IPS-NIHi7 (cell line): ENCODE data around the gene SORCS3.

Experiments
- DNase-seq: peaks from one replicate; pipeline ENCODE4 v3.0.0; 2012; ENCODE audit warnings: mixed read lengths; ENCODE audit errors: extremely low spot score

The SORCS3 gene

DNA sequence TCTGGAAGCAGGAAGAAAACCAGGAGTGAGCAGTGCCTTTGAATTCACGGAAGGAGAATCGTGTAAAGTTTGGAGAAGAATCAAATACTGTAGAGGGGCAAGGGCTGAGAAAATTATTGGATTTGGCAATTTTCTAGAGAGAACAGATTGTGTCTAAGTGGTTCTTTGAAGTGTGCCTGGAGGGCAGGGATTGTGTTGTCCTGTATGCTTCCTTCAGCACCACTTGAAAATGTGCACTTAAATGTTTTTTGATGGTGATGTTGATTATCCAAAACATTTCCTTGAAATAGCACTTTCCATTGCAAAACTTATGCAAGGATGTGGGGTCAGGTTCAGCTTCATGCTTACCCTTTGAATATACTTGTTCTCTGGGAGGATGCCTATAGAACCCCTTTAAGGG lies 360.2 kb downstream of the SORCS3 start:
- no peak for DNase-seq

DNA sequence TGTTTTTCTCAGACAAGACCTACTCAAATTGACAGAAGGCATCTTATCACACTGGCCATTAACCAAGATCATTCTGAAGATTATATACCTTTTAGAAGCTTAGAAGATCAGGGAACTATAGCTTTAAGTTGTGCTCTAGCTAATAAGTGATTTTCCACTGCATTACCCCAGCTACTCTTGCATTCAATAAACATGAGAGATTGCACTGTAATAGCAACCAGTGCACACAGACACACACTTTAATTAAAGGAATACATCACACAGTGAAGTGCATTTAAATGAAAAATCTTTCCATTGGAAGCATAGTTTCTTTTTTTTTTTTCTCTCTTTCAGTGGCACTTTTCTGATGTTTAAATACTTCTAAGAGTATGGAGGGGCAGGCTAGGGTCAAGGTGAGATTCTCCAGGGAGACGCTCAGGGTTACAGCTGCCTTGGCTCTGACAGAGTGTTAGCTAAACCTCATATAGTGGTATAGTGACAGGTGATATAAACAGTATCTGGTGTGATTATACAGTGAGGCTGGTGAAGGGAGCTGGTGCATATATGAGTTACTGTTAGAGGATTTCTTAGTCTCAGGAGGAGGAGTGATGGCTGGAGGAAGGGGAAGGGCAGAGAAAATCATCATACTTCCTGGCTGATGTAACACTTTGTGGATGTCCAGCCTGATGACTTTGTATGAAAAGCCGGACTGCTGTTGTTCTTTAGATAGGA lies 369.5 kb downstream of the SORCS3 start:
- no peak for DNase-seq

- DNase-seq, result no peak
Measured at GRCh38 chr10:105017116-105017515, 376.0 kb downstream of the SORCS3 start.

- no peak for DNase-seq
Measured at GRCh38 chr10:105017691-105018090, 376.6 kb downstream of the SORCS3 start.

- no peak for DNase-seq
Measured at GRCh38 chr10:105023211-105024111, 382.4 kb downstream of the SORCS3 start.

DNA sequence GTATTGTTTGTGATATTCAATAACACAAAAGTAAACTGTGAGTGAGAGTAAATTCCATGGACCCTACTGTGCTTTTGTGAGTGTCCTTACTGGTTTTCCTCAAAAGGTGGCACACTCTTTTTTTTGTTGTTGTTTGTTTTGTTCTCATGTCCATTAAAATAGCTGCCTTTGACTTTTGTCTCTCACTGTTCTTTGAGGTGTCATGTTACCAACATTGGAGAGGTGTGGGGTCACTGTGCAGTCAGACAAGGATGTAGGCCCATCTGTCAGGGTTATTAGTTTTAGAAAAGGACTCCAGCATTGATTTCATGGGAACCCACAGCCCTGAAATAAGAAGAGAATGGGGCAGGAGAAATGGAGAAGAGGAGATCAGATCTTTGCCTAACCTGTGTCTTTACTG lies 383.1 kb downstream of the SORCS3 start:
- peak; percentile 12 for DNase-seq

DNA sequence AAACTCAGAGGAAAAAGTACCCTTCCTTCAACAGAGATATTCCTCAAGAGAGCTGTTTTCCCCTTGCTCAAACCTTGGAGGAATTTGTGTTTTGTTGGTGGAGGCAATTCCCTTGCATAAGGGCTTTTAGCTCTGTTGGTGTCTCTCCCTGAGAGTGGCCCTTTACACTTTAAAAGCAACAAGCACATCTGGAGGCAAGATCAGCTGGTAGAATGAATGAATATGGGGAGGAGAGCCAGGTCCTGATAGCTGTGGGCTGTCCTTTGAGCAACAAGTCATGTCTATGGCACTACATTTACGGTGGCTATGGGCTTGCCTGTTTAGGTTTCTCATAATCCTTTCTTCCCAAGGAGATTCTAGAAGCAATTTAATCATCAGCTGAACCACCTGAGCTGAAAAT lies 384.0 kb downstream of the SORCS3 start:
- peak; percentile 11 for DNase-seq

DNA sequence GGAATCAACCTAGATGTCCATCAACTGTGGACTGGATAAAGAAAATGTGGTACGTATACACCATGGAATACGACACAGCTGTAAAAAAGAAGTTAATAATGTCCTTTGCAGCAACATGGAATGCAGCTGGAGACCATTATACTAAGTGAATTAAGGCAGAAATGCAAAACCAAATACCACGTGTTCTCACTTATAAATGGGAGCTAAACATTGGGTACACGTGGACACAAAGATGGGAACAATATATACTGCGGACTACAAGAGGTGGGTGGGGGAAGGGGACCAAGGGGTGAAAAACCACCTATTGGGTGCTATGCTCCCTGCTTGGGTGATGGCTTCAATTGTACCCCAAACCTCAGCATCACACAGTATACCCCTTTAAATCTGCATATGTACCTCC lies 385.5 kb downstream of the SORCS3 start:
- no peak for DNase-seq

- no peak for DNase-seq
Measured at GRCh38 chr10:105029286-105029685, 388.2 kb downstream of the SORCS3 start.

DNA sequence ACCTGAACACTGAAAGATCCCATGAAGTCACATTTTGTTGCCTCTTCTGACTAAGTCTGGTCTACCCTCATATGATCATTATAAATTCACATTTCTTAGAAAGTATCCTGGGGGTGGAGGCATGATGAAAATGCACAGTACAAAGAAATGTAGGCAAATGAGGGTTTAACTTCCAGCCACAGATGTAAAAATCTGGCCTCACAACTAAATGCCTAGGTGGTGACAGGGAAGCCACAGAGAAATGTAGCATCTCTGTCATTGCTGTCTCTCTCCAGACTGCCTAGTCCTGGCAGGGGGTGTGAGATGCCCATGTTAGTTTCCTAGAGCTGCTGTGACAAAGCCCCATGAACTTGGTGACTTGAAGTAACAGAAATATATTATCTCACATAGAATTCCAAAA lies 395.9 kb downstream of the SORCS3 start:
- DNase-seq, result no peak

DNA sequence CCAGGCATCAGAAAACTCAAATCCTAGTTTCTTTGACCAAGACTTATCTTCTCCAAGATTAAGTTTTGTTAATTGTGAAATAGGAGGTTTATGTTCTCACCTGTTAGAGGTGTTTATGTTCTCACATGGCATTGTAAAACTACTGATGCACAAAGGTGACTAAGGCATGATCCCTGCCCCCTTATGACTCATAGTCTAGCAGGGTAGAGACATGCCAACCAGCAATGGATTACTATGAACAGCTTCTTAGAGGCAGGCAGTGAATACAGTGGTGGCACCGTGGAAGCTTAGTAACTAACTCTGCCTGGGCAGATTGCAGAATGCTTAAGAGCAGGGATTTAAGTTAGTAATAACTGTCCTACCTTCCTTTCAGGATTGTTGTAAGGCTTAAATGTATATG lies 400.9 kb downstream of the SORCS3 start:
- no peak for DNase-seq

DNA sequence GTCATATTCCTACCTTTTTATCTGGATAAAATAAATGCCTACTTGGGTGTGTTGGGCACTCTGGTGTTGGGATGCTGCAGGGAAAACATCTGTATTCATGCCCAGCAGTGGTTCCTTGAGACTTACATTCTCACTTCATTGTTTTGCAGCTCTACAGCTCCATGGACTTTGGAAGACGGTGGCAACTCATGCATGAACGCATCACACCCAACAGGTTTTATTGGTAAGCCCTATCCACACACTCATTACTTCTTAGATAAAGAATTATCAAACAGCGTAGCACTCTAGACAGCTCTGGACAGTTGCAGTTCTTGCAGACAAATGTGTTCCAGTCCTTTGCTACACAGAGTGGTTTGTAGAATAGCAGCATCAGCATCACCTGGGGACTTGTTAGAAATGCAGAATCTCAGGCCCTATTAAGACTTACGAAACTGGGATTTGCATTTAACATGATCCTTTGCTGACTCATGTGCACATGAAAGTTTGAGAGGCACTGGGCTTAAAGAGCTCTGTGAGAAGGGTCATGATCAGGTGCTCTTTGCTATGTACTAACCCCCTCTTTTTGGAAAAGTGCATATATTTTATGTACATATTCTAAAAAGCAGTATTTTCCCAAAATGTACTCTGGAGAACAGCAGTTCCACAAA lies 401.9 kb downstream of the SORCS3 start:
- no peak for DNase-seq

- DNase-seq, result no peak
Measured at GRCh38 chr10:105044902-105045301, 403.8 kb downstream of the SORCS3 start.

GRCh38 chr10:105056413-105056812 lies 415.3 kb downstream of the SORCS3 start:
- DNase-seq, result no peak

- DNase-seq, result no peak
Measured at GRCh38 chr10:105062951-105063350, 421.9 kb downstream of the SORCS3 start.

- peak; percentile 87 for DNase-seq
Measured at GRCh38 chr10:105063796-105064195, 422.7 kb downstream of the SORCS3 start.

DNA sequence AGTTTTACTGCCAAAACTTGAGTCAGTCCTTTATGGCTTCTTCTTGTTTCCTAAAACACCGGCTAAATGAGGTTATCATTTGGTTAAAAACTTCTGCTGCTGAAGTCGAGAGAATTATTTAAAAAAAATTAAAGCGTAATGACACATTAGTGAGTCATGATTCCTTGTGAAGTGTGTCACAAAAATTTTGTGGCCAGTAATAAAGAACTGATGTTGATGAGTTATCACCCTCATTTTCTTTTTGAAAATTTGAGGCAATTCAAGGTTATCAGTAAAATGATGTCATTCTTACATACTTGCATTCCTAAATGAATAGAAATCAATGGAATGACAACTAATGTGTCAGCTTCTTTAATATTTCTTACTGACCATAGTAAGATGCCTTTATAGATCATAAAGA lies 427.4 kb downstream of the SORCS3 start:
- DNase-seq, result no peak

DNA sequence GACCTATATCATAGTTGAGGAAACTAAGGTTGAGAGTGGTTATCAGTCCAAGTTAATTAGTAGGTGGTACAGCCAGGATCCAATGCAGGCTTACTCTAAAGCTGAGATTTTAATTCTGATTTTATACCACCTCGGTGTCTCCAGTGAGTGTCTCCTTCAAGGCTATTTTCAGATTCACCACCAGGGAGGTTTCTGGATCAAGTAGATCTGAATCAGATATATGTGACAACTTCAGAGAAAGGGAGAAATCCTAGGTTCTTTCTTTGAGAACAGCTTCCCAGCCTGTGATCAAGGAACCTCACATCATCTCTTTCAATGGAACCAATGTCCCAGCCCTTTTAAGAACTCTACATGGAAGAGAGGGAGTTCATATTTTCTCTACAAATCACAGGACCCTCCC lies 429.2 kb downstream of the SORCS3 start:
- DNase-seq, result no peak

DNA sequence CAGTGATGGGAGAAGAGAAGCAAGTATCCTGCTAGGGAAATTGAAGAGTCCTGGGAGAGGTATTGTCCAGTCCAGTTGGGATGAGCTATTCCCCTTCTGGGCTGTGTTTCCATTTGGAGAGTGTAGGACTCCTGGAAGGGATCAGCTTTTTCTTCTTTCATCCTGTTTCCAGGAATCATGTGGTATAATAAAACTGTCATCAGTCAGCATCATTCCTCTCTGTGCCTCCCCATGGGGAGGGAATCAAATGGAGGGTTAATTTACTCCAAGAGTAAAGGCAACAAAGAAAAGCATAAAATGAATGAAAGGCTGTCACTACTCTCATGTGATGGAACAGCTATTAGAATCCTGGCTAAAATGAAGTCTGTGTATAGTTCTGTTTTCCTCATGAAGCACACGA lies 429.9 kb downstream of the SORCS3 start:
- no peak for DNase-seq

GRCh38 chr10:105071980-105072379 lies 430.9 kb downstream of the SORCS3 start:
- DNase-seq, result no peak

- DNase-seq, result no peak
Measured at GRCh38 chr10:105073999-105074398, 432.9 kb downstream of the SORCS3 start.

DNA sequence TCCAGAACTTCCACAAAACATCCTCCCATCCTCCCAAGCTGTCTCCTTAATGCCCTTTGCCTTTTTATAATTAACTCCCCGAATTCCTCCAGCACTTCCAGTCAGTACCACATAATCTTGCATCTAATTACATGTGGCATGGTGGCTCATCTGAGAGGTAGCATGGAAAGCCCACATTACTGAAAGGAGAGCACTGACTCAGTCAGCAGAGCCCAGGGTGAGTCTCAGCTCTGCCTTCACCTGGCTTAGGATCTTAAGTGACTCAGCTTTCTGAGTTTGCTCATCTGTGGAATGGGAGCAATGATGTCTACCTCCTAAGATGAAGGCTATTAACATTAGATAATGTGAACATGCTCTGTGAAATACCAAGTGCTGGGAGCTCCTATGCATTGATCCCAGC lies 433.9 kb downstream of the SORCS3 start:
- no peak for DNase-seq

- no peak for DNase-seq
Measured at GRCh38 chr10:105085980-105086379, 444.9 kb downstream of the SORCS3 start.
